Activated T-helper 17 cell treated with anti-CD3 and anti-CD28 coated beads, Interleukin-2, amount 50 U/mL, for 72 hours (primary cell): ENCODE measurements around the gene SEC61B. TPM values are rescaled to one million over a fixed set of nuclear protein-coding genes. Genes with fewer than 3 reads are reported as not detected.
"Not testable (repeated sequence)": the region's sequence is repeated elsewhere in the genome, so short reads cannot be mapped to it uniquely, and the experiment has no call there.

Source experiments
- ATAC-seq: fragments of 150-1000 bp; cut with Tn5 transposase; replicated peaks from 2 replicates; pipeline ENCODE4 v1.10.0; 2021; ENCODE audit warnings: mild to moderate bottlenecking, moderate library complexity
- H3K27ac Mint-ChIP-seq: one replicate; pipeline ENCODE4 v1.8.0; 2022; ENCODE audit warnings: mixed read lengths
- H3K27me3 Mint-ChIP-seq: one replicate; pipeline ENCODE4 v1.8.0; 2022; ENCODE audit warnings: mixed read lengths
- H3K36me3 Mint-ChIP-seq: one replicate; pipeline ENCODE4 v1.8.0; 2022; ENCODE audit warnings: low read depth, mild to moderate bottlenecking, mixed read lengths
- H3K4me1 Mint-ChIP-seq: one replicate; pipeline ENCODE4 v1.8.0; 2022; ENCODE audit warnings: mixed read lengths
- H3K4me3 Mint-ChIP-seq: one replicate; pipeline ENCODE4 v1.8.0; 2022; ENCODE audit warnings: mild to moderate bottlenecking, mixed read lengths
- H3K9me3 Mint-ChIP-seq: one replicate; pipeline ENCODE4 v1.8.0; 2022; ENCODE audit warnings: mixed read lengths
- total RNA-seq, 2 donors: library from RNA; stranded (reverse); gene quantifications; one replicate each; pipeline ENCODE4 v1.2.3, GENCODE V29; 2022

SEC61B gene
- total RNA-seq, 2 donors from 2014 or later = 80.0 to 128 TPM

DNA sequence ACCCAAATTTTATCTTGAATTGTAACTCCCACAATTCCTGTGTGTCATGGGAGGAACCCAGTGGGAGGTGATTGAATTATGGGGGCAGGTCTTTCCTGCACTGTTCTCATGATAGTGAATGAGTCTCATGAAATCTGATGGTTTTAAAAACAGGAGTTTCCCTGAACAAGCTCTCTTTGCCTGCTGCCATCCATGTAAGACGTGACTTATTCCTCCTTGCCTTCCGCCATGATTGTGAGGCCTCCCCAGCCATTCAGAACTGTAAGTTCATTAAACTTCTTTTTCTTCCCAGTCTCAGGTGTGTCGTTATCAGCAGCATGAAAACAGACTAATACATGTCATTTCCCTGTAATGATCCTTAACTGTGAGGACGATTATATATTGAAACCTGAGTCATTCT lies 15.8 kb downstream of the SEC61B start:
- not testable (repeated sequence) for H3K27me3 Mint-ChIP-seq, ATAC-seq, H3K9me3 Mint-ChIP-seq, H3K4me3 Mint-ChIP-seq, H3K27ac Mint-ChIP-seq
- H3K4me1 Mint-ChIP-seq = peaks cover 15% of the 10 kb centered on the region
- peaks cover 40% of the 10 kb centered on the region for H3K36me3 Mint-ChIP-seq

- peak; percentile 53 for ATAC-seq
- H3K27me3 Mint-ChIP-seq = no peaks in the 10 kb centered on the region
Observed at GRCh38 chr9:99238331-99238730, 16.2 kb downstream of the SEC61B start.

GRCh38 chr9:99239341-99240060 lies 17.4 kb downstream of the SEC61B start:
- Mint-ChIP-seq H3K27ac (peak overlapping the region; percentile 28), H3K36me3 (peaks cover 29% of the 10 kb centered on the region), H3K9me3 (no peaks in the 10 kb centered on the region), H3K4me3 (no peak overlapping the region), H3K27me3 (no peaks in the 10 kb centered on the region), H3K4me1 (peaks cover 15% of the 10 kb centered on the region)
- ATAC-seq = no peak

More at GRCh38 chr9:99238331-99238730, 16.2 kb downstream of the SEC61B start:
- peaks cover 15% of the 10 kb centered on the region for H3K4me1 Mint-ChIP-seq
- H3K9me3 Mint-ChIP-seq = no peaks in the 10 kb centered on the region
- H3K36me3 Mint-ChIP-seq = peaks cover 35% of the 10 kb centered on the region
- H3K27ac Mint-ChIP-seq = no peak overlapping the region
- H3K4me3 Mint-ChIP-seq = no peak overlapping the region

GRCh38 chr9:99241106-99241505 lies 19.0 kb downstream of the SEC61B start:
- Mint-ChIP-seq H3K4me1 (peaks cover 2% of the 10 kb centered on the region), H3K9me3 (no peaks in the 10 kb centered on the region), H3K27ac (no peak overlapping the region), H3K36me3 (peaks cover 29% of the 10 kb centered on the region), H3K4me3 (no peak overlapping the region), H3K27me3 (no peaks in the 10 kb centered on the region)
- ATAC-seq = no peak

DNA sequence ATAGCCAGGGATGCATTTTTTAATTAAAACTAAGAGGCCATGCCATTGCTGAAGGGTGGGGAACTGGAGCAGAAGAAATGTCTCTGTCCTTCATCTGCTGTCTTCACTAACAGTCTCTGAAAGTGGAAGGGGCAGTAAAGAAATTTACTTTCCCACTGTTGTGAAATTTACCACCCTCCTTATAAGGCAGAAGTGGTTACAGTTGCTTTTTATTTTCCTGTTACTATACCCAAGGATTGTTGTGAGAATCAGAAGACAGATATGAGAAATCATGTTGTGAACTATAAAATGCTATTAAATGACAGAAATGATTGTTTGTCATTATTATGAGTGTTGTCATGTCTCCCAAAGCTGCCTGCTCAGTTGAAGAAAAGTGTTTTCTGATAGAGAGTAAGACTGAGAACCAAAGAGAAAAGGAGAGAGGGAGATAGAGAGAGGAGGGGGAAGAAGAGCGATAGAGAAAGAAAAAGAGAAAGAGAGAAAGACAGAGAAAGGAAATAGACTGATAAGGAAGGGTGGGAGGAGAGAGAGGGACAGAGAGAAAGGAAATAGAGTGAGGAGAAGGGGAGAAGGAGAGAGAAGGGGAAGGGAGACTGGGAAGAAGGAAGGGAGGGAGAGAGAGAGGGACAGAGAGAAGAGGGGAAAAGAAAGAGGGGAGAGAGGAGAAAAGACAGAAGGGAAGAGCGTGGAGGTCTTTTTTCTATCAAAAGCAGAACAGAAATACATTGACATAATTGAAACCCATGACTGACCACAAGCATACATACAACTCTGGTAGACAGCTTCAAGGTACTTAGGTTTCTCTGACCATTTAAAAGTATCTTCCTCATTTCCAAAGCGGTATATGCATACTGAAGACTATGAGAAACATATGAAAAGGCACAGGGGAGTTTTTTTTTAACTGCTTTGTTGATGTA lies 22.5 kb downstream of the SEC61B start:
- Mint-ChIP-seq H3K4me3 (no peak overlapping the region), H3K4me1 (peaks cover 1% of the 10 kb centered on the region), H3K27ac (peak overlapping the region; percentile 46), H3K36me3 (peaks cover 11% of the 10 kb centered on the region), H3K9me3 (no peaks in the 10 kb centered on the region), H3K27me3 (no peaks in the 10 kb centered on the region)
- peak; percentile 29 for ATAC-seq

DNA sequence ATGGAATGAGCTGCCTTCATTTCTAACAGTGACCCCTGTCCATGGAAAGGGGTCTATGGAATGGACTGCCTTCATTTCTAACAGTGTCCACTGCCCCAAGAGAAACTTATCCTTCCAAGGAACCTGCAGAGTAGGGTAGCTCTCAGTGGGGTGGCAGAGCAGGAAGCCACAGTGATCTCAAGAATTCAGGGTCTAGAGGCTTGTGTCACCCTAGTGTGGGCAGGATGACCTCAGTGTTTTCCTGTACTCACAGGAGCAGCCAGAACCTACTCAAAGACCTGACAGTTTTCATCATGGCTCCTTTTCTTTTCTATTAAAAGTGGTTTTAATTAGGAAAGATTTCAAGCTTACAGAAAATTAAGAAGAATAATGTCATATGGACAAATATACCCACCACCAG lies 27.5 kb downstream of the SEC61B start:
- Mint-ChIP-seq H3K27me3 (no peaks in the 10 kb centered on the region), H3K9me3 (no peaks in the 10 kb centered on the region), H3K36me3 (peaks cover 6% of the 10 kb centered on the region), H3K27ac (peak overlapping the region; percentile 63), H3K4me1 (peaks cover 20% of the 10 kb centered on the region), H3K4me3 (peak overlapping the region; percentile 37)
- ATAC-seq = peak; percentile 59

- Mint-ChIP-seq H3K36me3 (peaks cover 6% of the 10 kb centered on the region), H3K4me1 (peaks cover 29% of the 10 kb centered on the region), H3K27ac (no peak overlapping the region), H3K9me3 (no peaks in the 10 kb centered on the region), H3K4me3 (no peak overlapping the region), H3K27me3 (peaks cover 6% of the 10 kb centered on the region)
- no peak for ATAC-seq
Observed at GRCh38 chr9:99251157-99251556, 29.1 kb downstream of the SEC61B start.

DNA sequence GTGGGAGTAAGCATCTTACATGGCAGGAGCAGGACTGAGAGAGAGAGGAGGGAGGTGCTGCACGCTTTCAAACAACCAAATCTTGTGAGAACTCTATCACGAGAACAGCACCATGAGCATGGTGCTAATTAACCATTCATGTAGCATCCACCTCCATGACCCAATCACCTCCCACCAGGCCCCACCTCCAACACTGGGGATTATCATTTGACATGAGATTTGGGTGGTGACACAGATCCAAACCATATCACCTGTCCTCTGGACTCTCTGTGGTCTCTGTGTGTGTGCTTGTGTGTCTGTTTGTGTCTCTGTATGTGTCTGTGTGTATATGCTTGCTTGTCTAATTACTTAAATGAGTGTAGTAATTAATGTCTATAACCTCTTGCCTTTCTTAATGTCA lies 31.1 kb downstream of the SEC61B start:
- Mint-ChIP-seq H3K36me3 (peaks cover 6% of the 10 kb centered on the region), H3K27ac (peak overlapping the region; percentile 91), H3K4me3 (peak overlapping the region; percentile 76), H3K9me3 (no peaks in the 10 kb centered on the region), H3K27me3 (peaks cover 6% of the 10 kb centered on the region), H3K4me1 (peaks cover 29% of the 10 kb centered on the region)
- peak; percentile 63 for ATAC-seq

- Mint-ChIP-seq H3K4me1 (peaks cover 29% of the 10 kb centered on the region), H3K9me3 (no peaks in the 10 kb centered on the region), H3K27me3 (peaks cover 6% of the 10 kb centered on the region), H3K27ac (peak overlapping the region; percentile 91), H3K4me3 (peak overlapping the region; percentile 76), H3K36me3 (peaks cover 6% of the 10 kb centered on the region)
- ATAC-seq = peak; percentile 84
Observed at GRCh38 chr9:99253772-99254431, 31.8 kb downstream of the SEC61B start.

- ATAC-seq = peak; percentile 1
- Mint-ChIP-seq H3K4me3 (peak overlapping the region; percentile 76), H3K27me3 (peaks cover 6% of the 10 kb centered on the region), H3K4me1 (peaks cover 30% of the 10 kb centered on the region), H3K36me3 (peaks cover 6% of the 10 kb centered on the region), H3K9me3 (no peaks in the 10 kb centered on the region), H3K27ac (no peak overlapping the region)
Observed at GRCh38 chr9:99255651-99256050, 33.6 kb downstream of the SEC61B start.

- peaks cover 30% of the 10 kb centered on the region for H3K4me1 Mint-ChIP-seq
- no peaks in the 10 kb centered on the region for H3K9me3 Mint-ChIP-seq
- H3K27ac Mint-ChIP-seq = no peak overlapping the region
- H3K27me3 Mint-ChIP-seq = peaks cover 6% of the 10 kb centered on the region
- H3K4me3 Mint-ChIP-seq = no peak overlapping the region
- peaks cover 6% of the 10 kb centered on the region for H3K36me3 Mint-ChIP-seq
- no peak for ATAC-seq
Observed at GRCh38 chr9:99257723-99258389, 35.8 kb downstream of the SEC61B start.

DNA sequence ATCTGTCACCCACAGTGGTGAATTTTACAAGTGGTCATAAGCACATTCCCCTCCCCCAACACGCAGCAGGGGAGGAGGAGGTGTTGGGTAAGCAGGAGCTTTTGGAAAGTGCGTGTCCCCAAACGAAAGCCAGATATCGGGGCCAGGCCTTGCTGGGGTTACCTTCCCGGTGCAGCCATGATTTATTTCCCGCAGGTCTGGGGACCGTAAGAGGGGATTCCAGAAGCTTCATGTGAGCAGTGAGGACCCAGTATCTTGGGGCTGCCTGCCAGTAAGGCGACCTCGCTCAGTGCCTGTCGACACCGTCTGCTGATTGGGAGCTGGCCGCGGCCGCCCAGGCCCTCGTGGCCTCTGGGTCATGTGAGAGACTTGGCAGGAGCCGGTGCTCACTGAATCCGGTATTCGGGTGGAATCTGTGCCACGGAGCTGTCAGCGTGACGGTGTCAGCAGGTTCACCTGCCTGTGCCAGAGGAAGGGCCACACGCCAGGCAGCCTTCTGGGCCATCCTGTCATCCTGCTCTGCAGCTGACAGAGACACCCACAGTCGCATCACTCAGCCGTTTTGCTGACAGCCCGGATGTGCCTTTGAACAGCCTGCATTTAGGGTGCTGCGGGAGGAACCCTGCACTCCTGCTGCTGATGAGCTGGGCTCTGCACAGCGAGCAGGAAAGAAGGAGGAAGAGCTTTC lies 37.3 kb downstream of the SEC61B start:
- H3K4me1 Mint-ChIP-seq = peaks cover 15% of the 10 kb centered on the region
- peaks cover 6% of the 10 kb centered on the region for H3K27me3 Mint-ChIP-seq
- ATAC-seq = peak; percentile 79
- H3K4me3 Mint-ChIP-seq = peak overlapping the region; percentile 34
- H3K36me3 Mint-ChIP-seq = no peaks in the 10 kb centered on the region
- H3K9me3 Mint-ChIP-seq = no peaks in the 10 kb centered on the region
- peak overlapping the region; percentile 13 for H3K27ac Mint-ChIP-seq

GRCh38 chr9:99261923-99262322 lies 39.8 kb downstream of the SEC61B start:
- peaks cover 12% of the 10 kb centered on the region for H3K4me1 Mint-ChIP-seq
- H3K4me3 Mint-ChIP-seq = no peak overlapping the region
- no peaks in the 10 kb centered on the region for H3K36me3 Mint-ChIP-seq
- no peak overlapping the region for H3K27ac Mint-ChIP-seq
- no peaks in the 10 kb centered on the region for H3K9me3 Mint-ChIP-seq
- ATAC-seq = no peak
- no peaks in the 10 kb centered on the region for H3K27me3 Mint-ChIP-seq
